ENCODE data around the gene EPO. TPM values are rescaled to one million over a fixed set of nuclear protein-coding genes. Genes with fewer than 3 reads are reported as not detected.

Gene EPO
- total RNA-seq, 1 donor from 2014 or later = 0.29 TPM

DNA sequence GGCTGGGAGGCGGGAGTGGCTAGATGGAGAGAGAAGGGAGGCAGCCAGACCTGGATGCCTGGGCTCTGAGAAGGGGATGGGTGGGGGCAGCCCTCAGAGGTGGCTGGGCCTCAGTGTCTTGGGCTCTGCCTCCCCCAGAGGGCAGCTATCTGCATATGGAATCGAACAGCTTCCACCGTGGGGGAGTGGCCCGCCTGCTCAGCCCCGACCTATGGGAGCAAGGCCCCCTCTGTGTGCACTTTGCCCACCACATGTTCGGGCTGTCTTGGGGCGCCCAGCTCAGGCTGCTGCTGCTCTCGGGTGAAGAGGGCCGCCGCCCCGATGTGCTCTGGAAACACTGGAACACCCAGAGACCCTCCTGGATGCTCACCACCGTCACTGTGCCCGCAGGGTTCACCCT, 16.4 kb downstream of the EPO start:
- peaks cover 3% of the 10 kb centered on the region for H3K27me3 Mint-ChIP-seq
- no peaks in the 10 kb centered on the region for H3K36me3 Mint-ChIP-seq (ENCODE audit: insufficient read depth)

DNA sequence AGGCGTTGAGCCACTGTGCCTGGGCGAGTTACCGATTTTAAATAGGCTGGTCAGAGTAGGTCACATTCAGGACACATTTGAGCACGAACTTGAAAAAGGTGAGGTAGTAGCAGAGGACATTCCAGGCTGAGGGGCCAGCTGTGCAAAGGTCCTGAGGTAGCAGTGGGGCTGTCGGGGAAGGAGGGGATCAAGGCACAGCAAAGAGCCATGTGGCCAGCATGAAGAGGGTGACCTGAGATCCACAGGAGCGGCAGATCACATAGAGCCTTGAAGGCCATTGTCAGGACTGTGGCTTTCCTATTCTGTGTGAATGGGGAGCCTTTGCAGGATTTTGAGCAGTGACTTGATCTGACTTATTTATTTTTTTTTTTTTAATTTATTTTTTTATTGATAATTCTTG, 19.7 kb downstream of the EPO start:
- no peaks in the 10 kb centered on the region for H3K27me3 Mint-ChIP-seq

More for the DNA sequence above, 16.4 kb downstream of the EPO start:
- Mint-ChIP-seq H3K9me3 (ENCODE audit: low read depth) (no peaks in the 10 kb centered on the region), H3K27ac (no peak overlapping the region), H3K4me1 (ENCODE audit: low read depth) (no peaks in the 10 kb centered on the region), H3K4me3 (ENCODE audit: low read depth) (no peak overlapping the region)
- DNase-seq (ENCODE audit: low spot score, unreplicated experiment) = no peak
- TF ChIP-seq, protein P1, sequence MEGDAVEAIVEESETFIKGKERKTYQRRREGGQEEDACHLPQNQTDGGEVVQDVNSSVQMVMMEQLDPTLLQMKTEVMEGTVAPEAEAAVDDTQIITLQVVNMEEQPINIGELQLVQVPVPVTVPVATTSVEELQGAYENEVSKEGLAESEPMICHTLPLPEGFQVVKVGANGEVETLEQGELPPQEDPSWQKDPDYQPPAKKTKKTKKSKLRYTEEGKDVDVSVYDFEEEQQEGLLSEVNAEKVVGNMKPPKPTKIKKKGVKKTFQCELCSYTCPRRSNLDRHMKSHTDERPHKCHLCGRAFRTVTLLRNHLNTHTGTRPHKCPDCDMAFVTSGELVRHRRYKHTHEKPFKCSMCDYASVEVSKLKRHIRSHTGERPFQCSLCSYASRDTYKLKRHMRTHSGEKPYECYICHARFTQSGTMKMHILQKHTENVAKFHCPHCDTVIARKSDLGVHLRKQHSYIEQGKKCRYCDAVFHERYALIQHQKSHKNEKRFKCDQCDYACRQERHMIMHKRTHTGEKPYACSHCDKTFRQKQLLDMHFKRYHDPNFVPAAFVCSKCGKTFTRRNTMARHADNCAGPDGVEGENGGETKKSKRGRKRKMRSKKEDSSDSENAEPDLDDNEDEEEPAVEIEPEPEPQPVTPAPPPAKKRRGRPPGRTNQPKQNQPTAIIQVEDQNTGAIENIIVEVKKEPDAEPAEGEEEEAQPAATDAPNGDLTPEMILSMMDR (IDR thresholded peaks at IDR 0.05; ENCODE audit: unreplicated experiment) = no peak

DNA sequence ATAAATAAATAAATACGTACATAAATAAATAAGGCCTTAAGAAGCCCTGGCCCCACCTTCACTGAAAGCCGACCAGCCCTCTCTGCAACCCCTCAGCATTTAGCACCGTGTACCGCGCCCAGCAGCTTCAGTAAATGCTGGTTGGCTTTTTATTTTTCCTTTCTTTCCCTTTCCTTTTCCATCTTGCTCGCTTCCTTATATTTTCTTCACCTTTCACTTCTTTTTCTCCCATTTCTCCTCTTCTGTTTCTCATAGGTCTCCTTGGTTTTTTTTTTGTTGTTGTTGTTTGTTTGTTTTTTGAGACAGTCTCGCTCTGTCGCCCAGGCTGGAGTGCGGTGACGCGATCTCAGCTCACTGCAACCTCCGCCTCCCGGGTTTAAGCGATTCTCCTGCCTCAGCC, 24.3 kb downstream of the EPO start:
- Mint-ChIP-seq H3K27ac (no peak overlapping the region), H3K4me3 (ENCODE audit: low read depth) (no peak overlapping the region), H3K9me3 (ENCODE audit: low read depth) (peaks cover 6% of the 10 kb centered on the region), H3K27me3 (peaks cover 3% of the 10 kb centered on the region), H3K4me1 (ENCODE audit: low read depth) (no peaks in the 10 kb centered on the region), H3K36me3 (ENCODE audit: insufficient read depth) (peaks cover 2% of the 10 kb centered on the region)
- TF ChIP-seq, protein P1 (IDR thresholded peaks at IDR 0.05; ENCODE audit: unreplicated experiment) = no peak
- DNase-seq (ENCODE audit: low spot score, unreplicated experiment) = no peak

More for the DNA sequence above, 19.7 kb downstream of the EPO start:
- H3K36me3 Mint-ChIP-seq (ENCODE audit: insufficient read depth) = peaks cover 2% of the 10 kb centered on the region
- TF ChIP-seq, protein P1 (IDR thresholded peaks at IDR 0.05; ENCODE audit: unreplicated experiment) = no peak
- DNase-seq (ENCODE audit: low spot score, unreplicated experiment) = no peak
- no peak overlapping the region for H3K4me3 Mint-ChIP-seq (ENCODE audit: low read depth)
- H3K27ac Mint-ChIP-seq = peak overlapping the region; percentile 10
- peaks cover 6% of the 10 kb centered on the region for H3K9me3 Mint-ChIP-seq (ENCODE audit: low read depth)
- no peaks in the 10 kb centered on the region for H3K4me1 Mint-ChIP-seq (ENCODE audit: low read depth)

DNA sequence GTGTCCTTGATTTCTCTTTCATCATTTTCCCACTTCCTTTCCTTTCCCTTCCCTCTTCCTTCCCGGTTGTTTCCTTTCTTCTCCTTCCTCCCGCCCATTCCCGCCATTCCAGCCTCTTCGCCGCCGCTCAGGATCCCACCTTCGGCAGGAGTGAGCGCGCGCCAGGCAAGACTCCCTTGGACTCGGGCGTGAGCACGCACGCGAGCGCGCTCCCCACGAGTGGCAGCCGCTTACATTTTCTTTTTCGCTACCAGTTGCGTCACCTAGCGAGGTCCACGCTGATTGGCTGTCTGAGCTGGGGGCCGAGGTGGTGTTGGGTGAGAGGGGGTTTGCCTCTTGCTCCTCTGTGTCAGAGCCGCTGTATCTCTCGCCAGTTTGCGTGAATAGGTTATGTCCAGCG, 24.9 kb downstream of the EPO start:
- Mint-ChIP-seq H3K27me3 (peaks cover 3% of the 10 kb centered on the region), H3K4me3 (ENCODE audit: low read depth) (no peak overlapping the region)

DNA sequence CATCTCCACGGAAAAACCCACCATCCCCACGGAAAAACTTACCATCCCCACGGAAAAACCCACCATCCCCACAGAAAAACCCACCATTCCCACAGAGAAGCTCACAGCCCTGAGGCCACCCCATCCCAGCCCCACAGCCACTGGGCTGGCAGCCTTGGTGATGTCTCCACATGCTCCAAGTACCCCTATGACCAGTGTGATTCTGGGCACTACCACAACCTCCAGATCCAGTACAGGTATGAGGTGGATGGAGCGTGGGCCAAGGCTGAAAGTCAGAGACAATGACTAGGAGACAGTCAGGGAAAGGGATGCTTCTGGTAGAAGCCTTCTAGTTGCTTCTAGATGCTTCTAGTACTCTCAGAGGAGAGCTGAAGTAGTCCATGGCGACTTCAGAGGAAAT, 32.7 kb downstream of the EPO start:
- Mint-ChIP-seq H3K4me3 (ENCODE audit: low read depth) (no peak overlapping the region), H3K27me3 (peaks cover 26% of the 10 kb centered on the region), H3K36me3 (ENCODE audit: insufficient read depth) (no peaks in the 10 kb centered on the region), H3K4me1 (ENCODE audit: low read depth) (no peaks in the 10 kb centered on the region), H3K27ac (no peak overlapping the region), H3K9me3 (ENCODE audit: low read depth) (no peaks in the 10 kb centered on the region)
- DNase-seq (ENCODE audit: low spot score, unreplicated experiment) = no peak
- TF ChIP-seq, protein P1 (IDR thresholded peaks at IDR 0.05; ENCODE audit: unreplicated experiment) = no peak

More for the DNA sequence above, 24.9 kb downstream of the EPO start:
- TF ChIP-seq, protein P1 (IDR thresholded peaks at IDR 0.05; ENCODE audit: unreplicated experiment) = no peak
- no peak for DNase-seq (ENCODE audit: low spot score, unreplicated experiment)
- H3K4me1 Mint-ChIP-seq (ENCODE audit: low read depth) = no peaks in the 10 kb centered on the region
- H3K36me3 Mint-ChIP-seq (ENCODE audit: insufficient read depth) = peaks cover 2% of the 10 kb centered on the region
- peaks cover 6% of the 10 kb centered on the region for H3K9me3 Mint-ChIP-seq (ENCODE audit: low read depth)
- H3K27ac Mint-ChIP-seq = no peak overlapping the region
